GM12892 (cell line): ENCODE results near the gene CERS5.

Source experiments
- POLR2A ChIP-seq: IDR thresholded peaks from 2 replicates; pipeline ENCODE4 v1.6.1; 2011; ENCODE audit warnings: low read depth, low read length, control low read depth
- POLR2AphosphoS5 ChIP-seq: IDR thresholded peaks from 2 replicates; pipeline ENCODE4 v1.6.1; 2011; ENCODE audit warnings: low read depth, low read length, control low read depth
- TAF1 ChIP-seq: IDR thresholded peaks from 2 replicates; pipeline ENCODE4 v1.6.1; 2011; ENCODE audit warnings: low read depth, mild to moderate bottlenecking, control low read depth, low read length, borderline replicate concordance

DNA sequence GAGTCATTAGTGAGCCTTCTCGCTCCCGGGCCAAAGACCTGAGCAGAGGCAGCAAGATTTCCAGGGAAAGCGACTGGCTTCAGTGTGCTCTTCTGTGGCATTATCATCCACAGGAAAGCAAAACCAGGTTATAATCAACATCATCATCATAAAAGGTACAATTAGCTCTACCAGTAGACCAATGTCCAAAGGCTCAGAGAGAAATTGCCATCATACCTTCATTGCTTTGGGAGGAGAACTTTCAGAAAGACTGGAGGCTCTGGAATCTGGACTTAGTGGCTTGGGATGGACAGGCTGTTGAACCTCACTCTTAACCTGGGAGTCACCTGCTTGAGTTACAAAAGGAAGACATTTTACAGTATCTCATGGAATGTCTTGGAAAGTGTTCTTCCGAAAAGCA is 25.1 kb upstream of the CERS5 start:
- TF ChIP-seq POLR2A (no peak), POLR2AphosphoS5 (no peak), TAF1 (no peak)
